ENCODE data around the gene SF3B4.

SF3B4 gene

GRCh38 chr1:149932474-149932873 is 4.9 kb upstream of the SF3B4 start:
- TF ChIP-seq, protein P1, sequence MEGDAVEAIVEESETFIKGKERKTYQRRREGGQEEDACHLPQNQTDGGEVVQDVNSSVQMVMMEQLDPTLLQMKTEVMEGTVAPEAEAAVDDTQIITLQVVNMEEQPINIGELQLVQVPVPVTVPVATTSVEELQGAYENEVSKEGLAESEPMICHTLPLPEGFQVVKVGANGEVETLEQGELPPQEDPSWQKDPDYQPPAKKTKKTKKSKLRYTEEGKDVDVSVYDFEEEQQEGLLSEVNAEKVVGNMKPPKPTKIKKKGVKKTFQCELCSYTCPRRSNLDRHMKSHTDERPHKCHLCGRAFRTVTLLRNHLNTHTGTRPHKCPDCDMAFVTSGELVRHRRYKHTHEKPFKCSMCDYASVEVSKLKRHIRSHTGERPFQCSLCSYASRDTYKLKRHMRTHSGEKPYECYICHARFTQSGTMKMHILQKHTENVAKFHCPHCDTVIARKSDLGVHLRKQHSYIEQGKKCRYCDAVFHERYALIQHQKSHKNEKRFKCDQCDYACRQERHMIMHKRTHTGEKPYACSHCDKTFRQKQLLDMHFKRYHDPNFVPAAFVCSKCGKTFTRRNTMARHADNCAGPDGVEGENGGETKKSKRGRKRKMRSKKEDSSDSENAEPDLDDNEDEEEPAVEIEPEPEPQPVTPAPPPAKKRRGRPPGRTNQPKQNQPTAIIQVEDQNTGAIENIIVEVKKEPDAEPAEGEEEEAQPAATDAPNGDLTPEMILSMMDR (IDR thresholded peaks at IDR 0.05; ENCODE audit: extremely low read depth, missing control alignments), result no peak
- DNase-seq (ENCODE audit: low spot score), result no peak

DNA sequence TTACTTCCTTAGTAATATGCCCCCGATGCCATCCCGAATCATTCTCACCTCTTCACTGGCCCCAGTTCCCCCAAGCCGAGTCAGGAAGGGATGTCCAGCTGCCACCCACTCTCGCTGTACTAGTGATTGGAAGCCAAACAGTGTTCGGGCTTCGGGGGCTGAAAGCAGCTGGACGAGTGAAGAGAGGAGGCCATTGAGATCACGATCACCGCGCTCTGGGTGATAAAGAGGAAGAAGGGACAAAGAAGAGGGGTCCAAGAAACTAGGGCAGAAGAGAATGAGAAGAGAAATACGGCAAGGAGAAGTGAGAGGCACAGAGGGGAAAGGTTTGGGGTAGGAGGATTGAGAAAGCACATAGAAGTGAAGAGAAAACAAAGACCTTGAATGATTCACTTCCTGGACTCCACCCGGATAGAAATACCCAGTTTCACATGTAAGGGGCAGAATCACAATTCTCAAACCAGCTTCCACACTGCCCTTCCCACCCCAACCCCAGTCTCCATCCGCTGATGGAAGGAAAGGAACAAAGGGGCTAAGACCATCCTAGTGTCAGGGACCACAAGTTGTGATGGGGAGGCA is 3.7 kb upstream of the SF3B4 start:
- TF ChIP-seq, protein P1 (IDR thresholded peaks at IDR 0.05; ENCODE audit: extremely low read depth, missing control alignments), result no peak
- no peak for DNase-seq (ENCODE audit: low spot score)

GRCh38 chr1:149929856-149930255 is 2.3 kb upstream of the SF3B4 start:
- TF ChIP-seq, protein P1 (IDR thresholded peaks at IDR 0.05; ENCODE audit: extremely low read depth, missing control alignments), result no peak
- no peak for DNase-seq (ENCODE audit: low spot score)

DNA sequence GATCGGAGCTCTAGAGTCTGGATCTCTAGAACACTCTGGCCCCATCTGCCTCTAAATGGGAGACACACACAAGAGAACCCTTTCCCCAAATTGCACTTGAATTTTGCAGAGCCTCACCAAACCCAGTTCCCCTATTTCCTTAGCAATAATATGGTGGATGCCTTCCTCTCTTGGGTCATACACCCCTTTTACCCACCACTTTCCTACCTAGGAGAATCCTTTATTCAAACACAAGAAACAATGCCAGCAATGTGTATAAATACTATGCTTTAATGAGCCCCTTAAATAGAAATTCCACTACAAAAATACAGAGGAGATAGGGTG is 760 bp upstream of the SF3B4 start:
- no peak for DNase-seq (ENCODE audit: low spot score)
- TF ChIP-seq, protein P1 (IDR thresholded peaks at IDR 0.05; ENCODE audit: extremely low read depth, missing control alignments), result no peak

- TF ChIP-seq, protein P1 (IDR thresholded peaks at IDR 0.05; ENCODE audit: extremely low read depth, missing control alignments), result no peak
- no peak for DNase-seq (ENCODE audit: low spot score)
Observed at GRCh38 chr1:149927056-149927562, 494 bp downstream of the SF3B4 start.

DNA sequence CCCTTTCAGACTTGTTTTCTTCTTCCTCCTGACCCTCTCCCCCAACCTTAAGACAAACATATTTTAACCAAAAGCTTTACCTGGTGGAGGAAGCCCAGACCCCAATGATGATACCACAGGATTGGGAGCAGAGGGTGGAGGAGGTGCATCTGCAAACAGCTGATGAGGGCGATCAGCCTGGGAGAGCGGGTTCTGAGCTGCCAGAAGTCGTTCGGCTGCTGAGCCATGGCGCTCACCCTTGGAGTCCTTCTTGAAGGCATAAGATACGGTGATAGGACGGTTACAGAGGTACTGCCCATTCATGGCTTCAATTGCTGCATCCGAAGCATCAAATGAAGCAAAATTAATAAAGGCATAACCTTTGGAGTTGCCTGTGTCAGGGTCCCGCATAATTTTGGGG is 1.3 kb downstream of the SF3B4 start:
- TF ChIP-seq, protein P1 (IDR thresholded peaks at IDR 0.05; ENCODE audit: extremely low read depth, missing control alignments), result no peak

GRCh38 chr1:149925751-149926150 is 1.9 kb downstream of the SF3B4 start:
- TF ChIP-seq, protein P1 (IDR thresholded peaks at IDR 0.05; ENCODE audit: extremely low read depth, missing control alignments), result no peak
- no peak for DNase-seq (ENCODE audit: low spot score)

More for the DNA sequence above, 1.3 kb downstream of the SF3B4 start:
- no peak for DNase-seq (ENCODE audit: low spot score)
